GM19372 (cell line): ENCODE data around the gene CYLC1.

ENCODE experiments used
- ATAC-seq: cut with Tn5 transposase; IDR thresholded peaks from one replicate; pipeline ENCODE4 v1.9.1; 2021; ENCODE audit warnings: mild to moderate bottlenecking, low read depth, moderate library complexity; ENCODE audit not compliant: unreplicated experiment

Gene CYLC1

DNA sequence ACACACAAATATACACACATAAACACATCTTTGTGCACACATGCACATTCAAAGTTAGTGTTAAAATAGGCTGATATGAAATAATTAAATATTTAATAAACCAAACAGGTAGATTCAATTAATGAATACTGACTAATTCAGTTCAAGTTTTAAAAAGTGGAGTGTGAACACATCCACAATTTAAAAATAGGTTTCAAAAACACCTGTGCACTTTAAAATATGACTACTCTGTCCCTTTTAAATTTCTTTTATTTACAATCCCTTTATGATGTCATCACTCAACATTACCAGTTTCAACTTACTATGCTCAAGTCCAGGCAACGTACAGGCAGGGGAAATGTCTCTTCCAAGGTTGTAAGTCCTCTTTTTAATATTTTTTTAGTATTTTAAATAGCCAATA lies at the start of gene CYLC1:
Gene CYLC1, plus strand, starts transcription at position 301 of the 400 bp plus-strand sequence. Its CDS starts 37 bp downstream, at position 338.
- no peak for ATAC-seq

DNA sequence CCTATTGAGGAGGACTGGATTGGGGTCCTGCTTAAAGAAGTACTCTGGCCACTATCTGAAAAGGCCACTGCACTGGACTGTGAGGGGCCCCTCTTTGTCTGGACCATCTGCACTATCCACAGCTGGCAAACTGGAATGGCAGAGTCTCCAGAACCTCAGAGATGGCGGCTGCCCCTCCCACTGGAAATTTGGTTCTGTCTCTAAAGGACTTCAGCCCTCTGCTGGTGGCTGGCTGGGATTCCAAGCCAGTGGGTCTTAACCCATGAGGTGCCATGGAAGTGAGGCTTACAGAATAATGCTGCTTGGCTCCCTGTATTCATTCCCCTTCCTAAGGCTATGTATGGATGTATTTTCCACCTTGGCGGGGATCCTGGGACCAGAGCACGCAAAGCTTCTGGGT lies 41.6 kb upstream of the CYLC1 start:
- ATAC-seq, result no peak

DNA sequence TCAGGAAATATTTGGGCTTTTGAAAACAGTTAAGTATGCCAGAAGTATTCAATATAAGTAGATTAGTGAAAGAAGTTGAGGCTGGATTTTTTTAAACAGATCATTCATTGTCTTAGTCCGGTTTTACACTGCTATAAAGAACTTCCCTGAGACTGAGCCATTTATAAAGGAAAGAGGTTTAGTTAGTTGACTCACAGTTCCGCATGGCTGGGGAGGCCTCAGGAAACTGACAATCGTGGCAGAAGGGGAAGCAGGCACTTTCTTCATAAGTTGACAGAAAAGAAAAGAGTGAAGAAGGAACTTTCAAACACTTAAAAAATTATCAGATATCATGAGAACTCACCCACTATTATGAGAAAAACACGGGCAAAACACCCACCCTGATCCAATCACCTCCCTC lies 31.1 kb upstream of the CYLC1 start:
- ATAC-seq, result no peak

- ATAC-seq, result peak; percentile 87
Observed at GRCh38 chrX:83845397-83845796, 15.5 kb upstream of the CYLC1 start.

- ATAC-seq, result no peak
Observed at GRCh38 chrX:83847339-83847738, 13.6 kb upstream of the CYLC1 start.

DNA sequence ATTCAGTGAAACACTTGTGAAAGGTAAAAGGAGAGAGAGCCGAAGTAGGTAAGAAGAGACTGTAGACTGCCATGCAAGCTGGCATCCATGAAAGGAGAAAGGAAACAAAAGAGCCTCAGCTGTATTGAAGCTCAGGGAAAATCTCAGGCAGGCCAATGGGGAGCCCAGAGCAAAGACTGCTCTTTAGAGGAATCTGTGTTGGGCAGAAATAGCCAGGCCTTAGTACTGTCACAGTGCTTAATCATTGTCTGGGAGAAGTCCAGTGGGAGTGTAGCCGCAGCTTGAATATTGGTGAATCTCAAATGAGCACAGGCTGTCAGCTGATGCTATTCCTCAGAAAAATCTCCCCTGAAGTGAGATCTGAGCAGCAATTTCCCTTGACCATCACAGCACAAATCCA lies 27.6 kb downstream of the CYLC1 start:
- ATAC-seq, result no peak

DNA sequence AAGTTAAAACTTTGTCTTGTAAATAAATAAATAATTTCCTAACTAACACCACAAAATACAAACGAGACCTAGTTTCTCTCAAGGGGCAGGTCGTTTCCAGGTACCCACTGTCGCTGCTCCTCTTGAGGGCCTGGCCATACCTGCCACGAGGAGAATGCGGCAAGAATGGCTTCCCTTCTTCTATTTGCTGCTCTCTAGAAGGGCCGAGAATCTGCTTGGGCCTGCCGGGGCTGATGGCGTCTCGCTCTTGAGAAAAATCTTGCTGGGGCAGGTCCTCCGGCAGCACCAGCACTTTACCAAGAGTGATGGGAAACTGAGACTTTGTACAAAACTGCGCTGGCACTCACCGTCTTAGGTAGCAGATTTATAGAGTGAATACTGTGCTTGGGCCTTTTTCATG lies 31.5 kb downstream of the CYLC1 start:
- no peak for ATAC-seq

DNA sequence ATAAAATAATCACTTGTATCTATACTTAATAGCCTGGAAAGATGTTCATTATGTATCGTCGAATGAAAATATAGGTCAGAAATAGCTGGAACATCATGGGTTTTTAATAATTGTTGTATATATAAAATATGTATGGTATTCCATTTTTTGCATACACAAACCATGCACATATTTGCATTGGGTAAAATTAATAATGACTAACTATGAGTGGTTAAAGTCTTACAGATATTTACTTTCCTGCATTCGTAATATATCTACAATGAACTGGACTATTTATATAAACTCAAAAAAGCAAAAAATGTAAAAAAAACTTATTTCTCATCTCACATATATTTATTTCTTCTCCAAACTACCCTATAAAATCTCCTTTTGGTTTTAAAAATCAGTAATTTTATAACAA lies 46.0 kb downstream of the CYLC1 start:
- no peak for ATAC-seq

DNA sequence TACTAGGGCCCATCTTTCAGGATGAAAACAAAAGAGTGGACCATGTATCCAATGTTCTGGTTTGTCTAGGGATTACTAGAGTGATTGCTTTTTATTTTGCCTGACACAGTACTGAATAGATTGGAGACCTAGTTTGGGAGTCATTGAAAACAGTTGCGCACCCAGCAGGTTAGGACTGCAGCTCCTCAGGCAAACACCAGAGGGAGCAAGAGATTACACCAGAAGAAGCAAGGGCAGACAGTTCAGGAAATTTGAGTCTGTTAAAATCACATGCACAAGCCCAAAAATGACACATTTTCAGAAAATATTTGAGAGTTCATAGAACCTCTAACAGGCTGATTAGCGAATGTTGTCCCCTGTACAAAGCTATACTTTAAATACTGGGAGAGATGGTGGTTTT lies 55.6 kb downstream of the CYLC1 start:
- no peak for ATAC-seq

GRCh38 chrX:83934220-83934619 lies 73.3 kb downstream of the CYLC1 start:
- no peak for ATAC-seq
